ENCODE data around the gene FBL.

FBL gene

DNA sequence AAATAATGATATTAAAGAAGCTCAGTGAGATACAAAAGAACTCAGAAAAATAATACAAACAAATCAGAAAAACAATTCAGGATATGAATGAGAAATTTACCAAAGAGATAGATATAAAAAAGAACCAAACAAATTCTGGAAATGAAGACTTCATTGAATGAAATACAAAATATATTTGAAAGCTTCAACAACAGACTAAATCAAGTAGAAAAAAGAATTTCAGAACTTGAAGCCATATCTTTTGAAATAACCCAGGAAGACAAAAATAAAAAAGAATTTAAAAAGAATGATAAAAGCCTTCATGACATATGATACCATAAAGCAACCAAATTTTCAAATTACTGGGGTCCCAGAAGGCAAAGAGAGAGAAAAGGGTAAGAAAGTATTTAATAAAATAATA is 57.9 kb downstream of the FBL start:
- no peak for DNase-seq (ENCODE audit: low read depth)

Data from T-helper 22 cell (primary cell).